ENCODE measurements around the gene FAM227B. TPM values are rescaled to one million over a fixed set of nuclear protein-coding genes. Genes with fewer than 3 reads are reported as not detected.
"Not testable (repeated sequence)": the region's sequence is repeated elsewhere in the genome, so short reads cannot be mapped to it uniquely, and the experiment has no call there.

Gene FAM227B
- total RNA-seq, 1 donor from 2014 or later, result 8.0 TPM

DNA sequence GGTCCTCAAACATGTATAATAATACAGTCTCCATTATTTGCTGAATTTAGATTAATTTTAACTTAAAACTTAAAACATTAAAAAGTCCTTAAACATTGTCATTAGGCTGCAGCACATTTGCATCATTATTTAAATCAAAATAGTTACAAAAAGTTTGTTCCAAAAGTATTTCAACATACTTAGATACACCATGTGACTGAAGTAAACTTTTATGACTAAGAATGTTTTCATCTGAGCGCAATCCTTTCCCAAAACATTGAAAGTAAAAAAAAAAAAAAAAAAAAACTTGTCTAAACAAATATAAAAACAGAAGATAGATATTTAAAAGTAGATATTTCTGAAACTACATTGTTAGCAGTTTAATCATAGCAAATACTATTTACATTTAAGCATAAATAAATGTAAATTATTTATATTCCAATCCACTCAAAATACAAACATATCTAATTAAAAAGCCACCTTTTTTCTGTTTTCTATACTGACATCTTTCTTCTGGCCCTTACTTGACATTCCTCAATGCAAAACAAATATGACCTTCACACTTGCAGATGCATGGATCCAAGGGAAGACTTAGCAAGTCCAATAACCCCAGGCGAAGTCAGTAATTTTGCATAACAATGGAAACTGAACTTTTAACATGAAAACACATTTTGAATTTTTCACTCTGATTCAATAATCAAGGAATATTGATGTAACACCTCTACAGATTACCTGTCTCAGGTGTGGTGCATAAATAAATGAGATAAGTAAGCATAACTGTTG is 10.3 kb downstream of the FAM227B start:
- Mint-ChIP-seq H3K27me3 (ENCODE audit: low read depth) (no peaks in the 10 kb centered on the region), H3K36me3 (peaks cover 34% of the 10 kb centered on the region), H3K9me3 (peaks cover 23% of the 10 kb centered on the region), H3K27ac (no peak overlapping the region), H3K4me1 (no peaks in the 10 kb centered on the region), H3K4me3 (no peak overlapping the region)
- DNase-seq (ENCODE audit: low spot score in 2 of 2, unreplicated experiment in 2 of 2), result no peak
- no peak for TF ChIP-seq CTCF (IDR thresholded peaks at IDR 0.05; ENCODE audit: unreplicated experiment)

DNA sequence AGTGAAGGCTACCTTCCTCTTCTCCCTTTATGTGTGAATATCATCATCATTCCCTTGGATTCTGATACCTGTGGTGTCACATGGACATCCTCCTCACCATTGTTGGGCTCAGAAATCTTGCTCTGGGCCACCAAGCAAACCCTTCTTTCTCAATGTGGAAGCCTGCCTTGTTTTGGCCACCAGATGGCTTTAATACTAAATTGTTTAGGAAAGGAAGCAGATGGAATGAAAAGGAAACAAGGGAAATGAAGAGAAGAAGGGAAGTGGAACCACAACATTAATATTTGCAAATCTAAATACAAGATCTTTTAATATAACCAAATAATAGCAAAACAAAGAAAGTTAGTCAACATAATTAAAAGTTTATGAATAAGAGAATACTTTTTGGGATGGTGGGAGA is 14.0 kb downstream of the FAM227B start:
- TF ChIP-seq CTCF (IDR thresholded peaks at IDR 0.05; ENCODE audit: unreplicated experiment), result no peak

GRCh38 chr15:49605588-49605987 is 15.0 kb downstream of the FAM227B start:
- no peak for TF ChIP-seq CTCF (IDR thresholded peaks at IDR 0.05; ENCODE audit: unreplicated experiment)
- no peaks in the 10 kb centered on the region for H3K27me3 Mint-ChIP-seq (ENCODE audit: low read depth)
- no peak for DNase-seq (ENCODE audit: low spot score in 2 of 2, unreplicated experiment in 2 of 2)
- no peak overlapping the region for H3K4me3 Mint-ChIP-seq
- no peak overlapping the region for H3K27ac Mint-ChIP-seq
- H3K9me3 Mint-ChIP-seq, result peaks cover 40% of the 10 kb centered on the region
- H3K36me3 Mint-ChIP-seq, result peaks cover 27% of the 10 kb centered on the region
- H3K4me1 Mint-ChIP-seq, result no peaks in the 10 kb centered on the region

More for the DNA sequence above, 14.0 kb downstream of the FAM227B start:
- H3K4me1 Mint-ChIP-seq, result no peaks in the 10 kb centered on the region
- peaks cover 24% of the 10 kb centered on the region for H3K36me3 Mint-ChIP-seq
- no peak overlapping the region for H3K4me3 Mint-ChIP-seq
- DNase-seq (ENCODE audit: low spot score in 2 of 2, unreplicated experiment in 2 of 2), result no peak
- no peaks in the 10 kb centered on the region for H3K27me3 Mint-ChIP-seq (ENCODE audit: low read depth)
- no peak overlapping the region for H3K27ac Mint-ChIP-seq
- peaks cover 35% of the 10 kb centered on the region for H3K9me3 Mint-ChIP-seq

- Mint-ChIP-seq H3K27me3 (ENCODE audit: low read depth) (no peaks in the 10 kb centered on the region), H3K36me3 (peaks cover 31% of the 10 kb centered on the region), H3K4me1 (no peaks in the 10 kb centered on the region), H3K9me3 (peaks cover 44% of the 10 kb centered on the region), H3K4me3 (no peak overlapping the region), H3K27ac (no peak overlapping the region)
- TF ChIP-seq CTCF (IDR thresholded peaks at IDR 0.05; ENCODE audit: unreplicated experiment), result no peak
- DNase-seq (ENCODE audit: low spot score in 2 of 2, unreplicated experiment in 2 of 2), result no peak
Observed at GRCh38 chr15:49604625-49605409, 15.8 kb downstream of the FAM227B start.

GRCh38 chr15:49592829-49593316 is 27.7 kb downstream of the FAM227B start:
- H3K9me3 Mint-ChIP-seq, result peaks cover 49% of the 10 kb centered on the region
- not testable (repeated sequence) for H3K27ac Mint-ChIP-seq; H3K27me3 Mint-ChIP-seq (ENCODE audit: low read depth); H3K4me3 Mint-ChIP-seq; DNase-seq (ENCODE audit: low spot score in 2 of 2, unreplicated experiment in 2 of 2); H3K4me1 Mint-ChIP-seq
- H3K36me3 Mint-ChIP-seq, result peaks cover 27% of the 10 kb centered on the region

DNA sequence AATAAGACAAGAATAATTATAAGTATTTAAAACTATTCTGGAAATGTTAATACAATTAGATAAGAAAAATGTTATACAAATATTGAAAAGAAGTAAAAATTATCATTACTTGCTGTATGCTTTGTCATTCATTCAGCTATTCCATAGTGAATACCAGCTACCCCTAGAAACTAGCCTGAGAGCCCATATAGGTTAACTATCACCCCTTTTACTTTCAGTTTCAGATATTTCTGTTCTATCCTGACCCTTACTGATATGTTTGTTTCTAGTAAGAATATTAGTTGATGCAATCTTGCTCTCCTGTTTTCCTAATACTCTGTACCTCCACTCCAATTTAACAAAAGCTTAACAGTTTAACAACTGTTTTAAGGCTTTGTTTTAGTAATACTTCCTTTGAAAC is 31.6 kb downstream of the FAM227B start:
- Mint-ChIP-seq H3K9me3 (peaks cover 33% of the 10 kb centered on the region), H3K4me3 (no peak overlapping the region), H3K36me3 (peaks cover 21% of the 10 kb centered on the region), H3K27me3 (ENCODE audit: low read depth) (no peaks in the 10 kb centered on the region), H3K27ac (no peak overlapping the region), H3K4me1 (no peaks in the 10 kb centered on the region)
- TF ChIP-seq CTCF (IDR thresholded peaks at IDR 0.05; ENCODE audit: unreplicated experiment), result no peak
- no peak for DNase-seq (ENCODE audit: low spot score in 2 of 2, unreplicated experiment in 2 of 2)
